SK-N-SH treated with all-trans-retinoic acid at 6 μM for 48 hours (cell line): ENCODE results near the gene KSR2.

Source experiments
- ATAC-seq: fragments of 200-7000 bp; cut with Tn5 transposase; 3 replicates; pipeline ENCODE4 v1.9.1; 2020; ENCODE audit warnings: mild to moderate bottlenecking, moderate library complexity
- CSDC2 ChIP-seq: fragments of 250-450 bp; sonication (Bioruptor Pico); IDR thresholded peaks from 2 replicates; pipeline ENCODE4 v1.5.0; 2020; ENCODE audit warnings: mild to moderate bottlenecking, moderate library complexity
- CSRNP3 ChIP-seq: fragments of 250-450 bp; sonication (Bioruptor Pico); IDR thresholded peaks from 2 replicates; pipeline ENCODE4 v1.5.1; 2021; ENCODE audit warnings: mild to moderate bottlenecking, moderate library complexity
- ESRRG ChIP-seq: fragments of 250-450 bp; sonication (Bioruptor Pico); IDR thresholded peaks from 2 replicates; pipeline ENCODE4 v1.6.1; 2021; ENCODE audit warnings: mild to moderate bottlenecking
- GLIS3 ChIP-seq: fragments of 250-450 bp; sonication (Bioruptor Pico); IDR thresholded peaks from 2 replicates; pipeline ENCODE4 v1.5.0; 2020; ENCODE audit warnings: mild to moderate bottlenecking, moderate library complexity
- ISL1 ChIP-seq: fragments of 250-450 bp; sonication (Bioruptor Pico); IDR thresholded peaks from 2 replicates; pipeline ENCODE4 v2.1.2; 2022; ENCODE audit warnings: mild to moderate bottlenecking, moderate library complexity
- OSR1 ChIP-seq: fragments of 250-450 bp; sonication (Bioruptor Pico); IDR thresholded peaks from 2 replicates; pipeline ENCODE4 v1.8.0; 2022; ENCODE audit warnings: moderate library complexity, mild to moderate bottlenecking, inconsistent platforms
- PATZ1 ChIP-seq: fragments of 250-450 bp; sonication (Bioruptor Pico); IDR thresholded peaks from 2 replicates; pipeline ENCODE4 v1.8.0; 2020; ENCODE audit warnings: mild to moderate bottlenecking, moderate library complexity, borderline replicate concordance
- RARB ChIP-seq: fragments of 250-450 bp; sonication (Bioruptor Pico); IDR thresholded peaks from 2 replicates; pipeline ENCODE4 v1.8.0; 2021; ENCODE audit warnings: mild to moderate bottlenecking, moderate library complexity
- SNAI2 ChIP-seq: fragments of 250-450 bp; sonication (Bioruptor Pico); IDR thresholded peaks from 2 replicates; pipeline ENCODE4 v1.5.0; 2020; ENCODE audit warnings: mild to moderate bottlenecking, moderate library complexity
- TCF4 ChIP-seq: fragments of 250-450 bp; sonication (Bioruptor Pico); IDR thresholded peaks from 2 replicates; pipeline ENCODE4 v1.8.0; 2021; ENCODE audit warnings: mild to moderate bottlenecking, moderate library complexity, borderline replicate concordance
- TOX ChIP-seq: fragments of 250-450 bp; sonication (Bioruptor Pico); IDR thresholded peaks from 2 replicates; pipeline ENCODE4 v1.8.0; 2021; ENCODE audit warnings: mild to moderate bottlenecking, moderate library complexity, borderline replicate concordance
- TSHZ2 ChIP-seq: fragments of 250-450 bp; sonication (Bioruptor Pico); IDR thresholded peaks from 2 replicates; pipeline ENCODE4 v1.5.0; 2020; ENCODE audit warnings: mild to moderate bottlenecking, moderate library complexity
- ZFP3 ChIP-seq: fragments of 250-450 bp; sonication (Bioruptor Pico); IDR thresholded peaks from 2 replicates; pipeline ENCODE4 v1.5.0; 2020; ENCODE audit warnings: mild to moderate bottlenecking, moderate library complexity
- ZFP30 ChIP-seq: fragments of 450-650 bp; formaldehyde crosslinking; IDR thresholded peaks from 2 replicates; pipeline ENCODE4 v1.5.0; 2022; ENCODE audit warnings: mild to moderate bottlenecking, moderate library complexity
- ZNF565 ChIP-seq: fragments of 450-650 bp; formaldehyde crosslinking; conservative IDR thresholded peaks from 2 replicates; pipeline ENCODE4 v1.5.0; 2020; ENCODE audit warnings: low read depth, mild to moderate bottlenecking, moderate library complexity
- ZNF70 ChIP-seq: fragments of 450-650 bp; formaldehyde crosslinking; IDR thresholded peaks from 2 replicates; pipeline ENCODE4 v1.5.0; 2020; ENCODE audit warnings: mild to moderate bottlenecking, moderate library complexity
- ZNF8 ChIP-seq: fragments of 450-650 bp; formaldehyde crosslinking; IDR thresholded peaks from 2 replicates; pipeline ENCODE4 v1.5.0; 2020; ENCODE audit warnings: mild to moderate bottlenecking, moderate library complexity
- TF ChIP-seq, protein P1 (sequence below): fragments of 250-450 bp; sonication (Bioruptor Pico); IDR thresholded peaks from 2 replicates; pipeline ENCODE4 v1.8.0; 2021; ENCODE audit warnings: low read depth, mild to moderate bottlenecking, moderate library complexity, borderline replicate concordance

KSR2 gene

GRCh38 chr12:117897372-117898161, 71.2 kb downstream of the KSR2 start:
- TF ChIP-seq TSHZ2 (CRISPR knock-in tag) (no peak), TOX (CRISPR knock-in tag) (no peak), PATZ1 (no peak), GLIS3 (CRISPR knock-in tag) (no peak), ZNF8 (CRISPR knock-in tag) (no peak), ZNF70 (CRISPR knock-in tag) (no peak), SNAI2 (CRISPR knock-in tag) (no peak), CSDC2 (CRISPR knock-in tag) (no peak), ZFP3 (CRISPR knock-in tag) (no peak), ZNF565 (CRISPR knock-in tag) (no peak), ZFP30 (no peak), ISL1 (CRISPR knock-in tag) (no peak), RARB (CRISPR knock-in tag) (no peak), OSR1 (CRISPR knock-in tag) (no peak)
- TF ChIP-seq, protein P1, sequence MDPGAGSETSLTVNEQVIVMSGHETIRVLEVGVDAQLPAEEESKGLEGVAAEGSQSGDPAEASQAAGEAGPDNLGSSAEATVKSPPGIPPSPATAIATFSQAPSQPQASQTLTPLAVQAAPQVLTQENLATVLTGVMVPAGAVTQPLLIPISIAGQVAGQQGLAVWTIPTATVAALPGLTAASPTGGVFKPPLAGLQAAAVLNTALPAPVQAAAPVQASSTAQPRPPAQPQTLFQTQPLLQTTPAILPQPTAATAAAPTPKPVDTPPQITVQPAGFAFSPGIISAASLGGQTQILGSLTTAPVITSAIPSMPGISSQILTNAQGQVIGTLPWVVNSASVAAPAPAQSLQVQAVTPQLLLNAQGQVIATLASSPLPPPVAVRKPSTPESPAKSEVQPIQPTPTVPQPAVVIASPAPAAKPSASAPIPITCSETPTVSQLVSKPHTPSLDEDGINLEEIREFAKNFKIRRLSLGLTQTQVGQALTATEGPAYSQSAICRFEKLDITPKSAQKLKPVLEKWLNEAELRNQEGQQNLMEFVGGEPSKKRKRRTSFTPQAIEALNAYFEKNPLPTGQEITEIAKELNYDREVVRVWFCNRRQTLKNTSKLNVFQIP (CRISPR knock-in tag): no peak

DNA sequence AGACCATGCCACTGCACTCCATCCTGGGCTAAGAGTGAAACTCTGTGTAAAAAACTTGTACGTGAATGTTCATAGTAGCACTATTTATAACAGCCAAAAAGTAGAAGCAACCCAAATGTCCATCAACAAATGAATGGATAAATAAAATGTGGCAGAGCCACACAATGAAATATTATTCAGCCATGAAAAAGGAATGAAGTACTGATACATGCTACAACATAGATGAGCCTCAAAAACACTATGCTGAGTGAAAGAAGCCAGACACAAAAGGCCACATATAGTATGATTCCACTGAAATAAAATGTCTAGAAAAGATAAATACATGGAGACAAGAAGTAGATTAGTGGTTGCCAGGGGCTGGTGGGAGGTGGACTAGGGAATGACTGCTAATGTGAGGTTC, 72.8 kb downstream of the KSR2 start:
- ATAC-seq: no peak
- no peak for TF ChIP-seq RARB (CRISPR knock-in tag)
- TF ChIP-seq, protein P1 (CRISPR knock-in tag): no peak
- no peak for TF ChIP-seq ZNF70 (CRISPR knock-in tag)
- no peak for TF ChIP-seq TCF4
- no peak for TF ChIP-seq SNAI2 (CRISPR knock-in tag)
- no peak for TF ChIP-seq GLIS3 (CRISPR knock-in tag)
- no peak for TF ChIP-seq ZNF565 (CRISPR knock-in tag)
- TF ChIP-seq CSRNP3 (CRISPR knock-in tag): no peak
- TF ChIP-seq ESRRG (CRISPR knock-in tag): no peak
- no peak for TF ChIP-seq TSHZ2 (CRISPR knock-in tag)
- TF ChIP-seq TOX (CRISPR knock-in tag): no peak

More at GRCh38 chr12:117897372-117898161, 71.2 kb downstream of the KSR2 start:
- no peak for ATAC-seq
